HG03196 (cell line): ENCODE data around the gene PCSK5.

Experiments used
- ATAC-seq: cut with Tn5 transposase; IDR thresholded peaks from one replicate; pipeline ENCODE4 v1.9.1; 2021; ENCODE audit not compliant: unreplicated experiment

The PCSK5 gene

GRCh38 chr9:75998096-75998780 lies 107.8 kb downstream of the PCSK5 start:
- ATAC-seq, result no peak

- ATAC-seq, result no peak
Measured at GRCh38 chr9:76001459-76001858, 111.0 kb downstream of the PCSK5 start.

GRCh38 chr9:76003041-76003440 lies 112.6 kb downstream of the PCSK5 start:
- no peak for ATAC-seq

GRCh38 chr9:76004526-76004925 lies 114.1 kb downstream of the PCSK5 start:
- no peak for ATAC-seq

DNA sequence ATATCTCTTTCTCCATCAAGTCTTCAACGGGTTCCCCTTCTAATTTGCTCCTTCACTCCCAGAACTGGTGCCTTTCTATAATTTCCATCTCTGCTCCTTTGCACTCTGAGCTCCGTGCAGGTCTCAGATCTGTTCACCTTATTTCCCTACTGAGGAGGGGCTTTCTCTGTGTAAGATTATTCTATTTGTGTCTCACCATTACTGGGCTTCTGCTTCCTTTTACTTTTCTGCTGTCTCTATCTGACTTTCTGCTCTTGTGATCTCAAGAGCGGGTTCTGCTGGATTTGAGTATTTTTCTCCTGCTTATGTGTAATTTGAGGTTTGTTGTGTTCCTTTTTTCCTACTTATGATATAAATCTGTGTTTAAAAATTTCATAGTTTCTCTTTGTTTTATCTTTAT lies 117.5 kb downstream of the PCSK5 start:
- ATAC-seq, result no peak

DNA sequence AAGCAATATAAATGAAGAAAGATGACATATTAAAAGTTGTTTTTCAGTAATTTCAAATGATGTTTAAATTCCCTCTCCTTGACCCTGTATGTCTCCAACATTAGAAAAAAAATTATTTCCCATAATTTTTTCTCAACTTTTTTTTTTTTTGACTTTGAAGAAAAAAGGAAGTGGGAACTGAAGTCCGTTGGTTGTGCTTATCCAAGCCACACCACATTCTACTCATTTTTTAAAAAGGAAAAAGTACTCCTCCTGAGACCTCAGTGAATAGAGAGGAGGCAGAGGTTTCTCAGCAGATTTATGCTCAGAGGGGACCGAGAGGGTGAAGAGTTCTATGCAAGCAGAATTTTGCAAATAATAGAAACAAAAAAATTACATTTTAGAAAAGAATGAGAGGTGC lies 123.3 kb downstream of the PCSK5 start:
- no peak for ATAC-seq

- ATAC-seq, result no peak
Measured at GRCh38 chr9:76018235-76018634, 127.8 kb downstream of the PCSK5 start.

- ATAC-seq, result no peak
Measured at GRCh38 chr9:76018761-76019160, 128.3 kb downstream of the PCSK5 start.

DNA sequence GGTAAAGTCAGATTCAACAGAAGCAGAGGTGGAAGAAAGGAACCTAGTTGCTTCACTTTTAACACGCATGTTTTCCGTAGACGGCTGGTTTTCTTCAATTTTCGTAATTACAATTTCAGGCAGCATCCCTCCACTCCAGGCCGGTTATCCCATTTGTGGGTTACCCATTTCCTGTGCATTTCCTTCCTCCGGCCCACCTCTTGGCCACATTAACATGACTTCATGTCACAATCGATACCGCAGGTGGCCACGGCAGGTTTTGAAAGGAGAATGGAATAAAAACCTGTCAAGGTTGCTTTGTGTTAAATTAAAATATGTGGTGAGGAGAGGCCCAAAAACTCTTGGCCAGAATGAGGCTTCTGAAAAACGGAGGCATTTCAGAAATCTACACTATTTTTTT lies 130.2 kb downstream of the PCSK5 start:
- no peak for ATAC-seq

DNA sequence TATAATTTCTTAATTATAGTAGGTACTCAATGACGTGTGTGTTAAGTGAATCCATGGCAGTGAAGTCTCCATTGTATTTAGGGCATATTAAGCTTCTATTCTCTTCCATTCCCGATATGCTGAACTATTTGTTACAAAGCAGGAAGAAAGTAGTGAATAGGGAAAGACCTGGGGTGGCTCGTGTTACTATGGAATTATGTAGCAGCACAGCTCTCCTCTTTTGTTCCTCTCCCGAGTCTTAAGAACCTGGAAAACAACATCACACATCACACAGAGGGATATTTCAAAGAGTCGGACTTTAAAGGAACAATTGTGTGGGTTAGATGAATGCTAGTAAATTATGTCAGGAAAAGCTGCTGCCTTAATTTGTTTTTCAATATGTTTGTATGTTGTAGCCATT lies 131.8 kb downstream of the PCSK5 start:
- ATAC-seq, result no peak

DNA sequence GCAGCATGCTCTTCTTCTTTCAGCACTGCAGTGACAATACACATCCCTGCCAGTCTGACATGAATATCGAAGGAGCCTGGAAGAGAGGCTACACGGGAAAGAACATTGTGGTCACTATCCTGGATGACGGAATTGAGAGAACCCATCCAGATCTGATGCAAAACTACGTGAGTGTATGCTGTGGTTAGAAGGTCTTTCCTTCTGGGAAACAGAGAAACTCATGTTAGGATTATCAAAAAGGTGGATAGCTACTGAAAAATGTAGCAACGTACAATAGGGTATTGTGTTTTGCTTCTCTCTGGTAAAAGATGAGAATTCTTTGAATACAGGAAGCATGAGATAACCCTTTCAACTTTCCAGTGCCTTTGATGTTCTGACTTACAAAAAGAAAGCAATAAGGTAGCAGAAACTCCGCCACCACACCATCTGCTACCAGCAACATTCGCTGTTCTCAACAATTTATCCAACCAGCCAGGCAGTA lies 133.3 kb downstream of the PCSK5 start:
- no peak for ATAC-seq

DNA sequence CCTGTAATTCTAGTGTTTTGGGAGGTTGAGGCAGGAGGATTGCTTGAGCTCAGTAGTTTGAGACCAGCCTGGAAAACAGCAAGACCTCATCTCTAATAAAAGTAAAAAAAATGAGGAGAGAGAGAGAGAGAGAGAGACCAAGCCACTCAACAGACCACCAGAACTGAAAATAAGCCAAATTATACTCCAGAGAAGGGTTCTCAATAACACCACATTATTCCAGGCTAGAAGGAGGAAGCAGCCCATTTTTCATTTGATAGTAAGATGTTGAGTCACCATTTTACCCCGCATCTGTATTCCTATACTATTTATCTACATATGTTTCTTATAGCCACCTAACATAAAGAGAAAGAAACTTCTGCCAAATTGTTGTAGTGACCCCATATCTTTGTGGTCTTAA lies 134.8 kb downstream of the PCSK5 start:
- ATAC-seq, result no peak

DNA sequence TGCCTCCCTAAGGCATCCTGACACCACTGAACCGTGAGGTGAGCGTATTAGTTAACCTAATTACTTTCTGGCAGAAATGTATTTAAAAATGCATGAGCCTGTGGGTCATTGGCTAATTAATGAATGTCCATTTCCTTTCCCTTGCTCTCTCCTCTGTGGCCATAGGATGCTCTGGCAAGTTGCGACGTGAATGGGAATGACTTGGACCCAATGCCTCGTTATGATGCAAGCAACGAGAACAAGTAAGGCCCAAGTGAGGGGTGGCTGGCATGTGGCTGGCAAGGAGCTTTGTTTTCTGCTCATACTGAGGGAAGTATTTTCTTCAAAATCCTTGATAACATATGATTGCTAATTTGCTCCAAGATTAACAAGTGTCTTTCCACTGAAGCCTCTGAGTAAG lies 136.3 kb downstream of the PCSK5 start:
- no peak for ATAC-seq

GRCh38 chr9:76027416-76027815 lies 136.9 kb downstream of the PCSK5 start:
- ATAC-seq, result no peak

DNA sequence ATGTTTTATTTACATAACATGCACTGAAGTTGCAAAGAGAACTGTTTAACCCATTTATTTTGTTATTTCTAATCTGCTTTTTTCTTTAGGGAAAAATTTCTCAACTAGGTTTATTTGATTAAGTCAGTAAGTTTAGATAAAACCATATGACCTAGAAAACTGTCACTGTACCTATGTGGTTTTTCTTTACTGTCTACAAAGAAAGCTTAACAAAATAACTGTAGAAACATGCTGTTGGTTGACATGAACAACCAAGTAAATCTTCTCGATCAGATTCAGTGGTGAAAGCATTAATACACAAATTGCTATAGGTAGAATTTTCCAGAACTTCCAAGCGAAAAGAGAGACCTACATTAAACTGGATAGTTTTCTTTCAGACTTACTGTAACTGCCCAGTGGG lies 137.4 kb downstream of the PCSK5 start:
- no peak for ATAC-seq

DNA sequence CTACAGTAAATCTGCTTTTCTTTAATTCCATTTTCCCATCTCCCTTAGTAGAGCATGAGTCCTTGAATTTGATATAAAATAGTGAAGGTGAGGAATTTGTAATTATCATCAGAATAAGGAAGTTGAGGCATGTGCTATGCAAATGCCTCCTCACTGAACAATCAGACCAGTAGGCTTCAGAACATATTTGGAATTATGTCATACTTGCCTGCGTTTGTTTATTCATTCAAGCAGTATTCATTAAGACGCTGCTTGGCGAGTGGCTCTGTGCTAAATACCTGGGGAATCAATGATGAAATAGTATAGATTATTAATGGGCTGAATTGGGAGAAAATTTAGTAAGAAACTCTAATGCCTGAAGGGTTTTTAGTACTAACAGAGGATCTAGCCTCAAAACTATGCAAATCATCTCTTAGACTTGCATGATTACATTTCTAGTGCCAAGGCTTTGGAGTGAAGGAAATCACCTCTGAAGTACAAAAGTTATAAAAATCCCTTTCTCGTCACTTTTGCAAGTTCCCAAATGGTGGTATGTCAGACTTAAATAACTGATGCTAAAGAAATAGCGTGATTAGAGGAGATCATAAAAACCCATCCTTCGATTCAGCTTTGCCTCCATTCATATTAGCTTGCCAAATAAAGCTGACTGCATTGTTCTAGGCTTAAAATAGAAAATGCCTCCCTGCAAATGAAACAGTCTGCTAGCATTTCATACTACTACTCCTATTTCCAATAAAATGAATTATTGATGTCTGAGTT lies 141.7 kb downstream of the PCSK5 start:
- no peak for ATAC-seq

DNA sequence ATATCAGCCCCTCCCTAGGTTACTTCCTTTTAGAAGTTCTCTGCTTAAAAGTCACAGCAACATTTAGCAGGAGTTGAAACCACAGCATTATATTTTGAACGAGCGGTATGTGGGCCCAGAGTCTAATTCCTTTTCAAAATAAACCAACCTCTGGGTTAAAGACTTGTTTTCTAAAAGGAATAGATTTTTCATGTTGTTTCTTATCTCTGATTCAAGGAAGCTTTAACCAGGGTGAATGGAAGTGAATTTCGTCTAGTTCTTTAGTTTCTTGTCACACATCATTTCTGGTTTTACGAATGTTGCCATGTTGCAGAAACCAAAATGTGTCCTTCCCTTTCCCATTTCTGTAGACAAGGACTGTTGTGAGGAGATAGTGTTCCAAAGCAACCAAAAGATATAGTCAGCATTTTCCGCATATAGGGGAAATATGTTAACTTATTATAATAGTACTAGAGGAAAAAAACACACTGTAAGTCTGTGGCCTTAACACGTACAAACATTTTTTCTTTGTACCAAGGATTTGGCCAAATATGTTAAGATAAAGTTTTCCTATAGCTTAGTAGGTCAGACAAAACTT lies 142.4 kb downstream of the PCSK5 start:
- no peak for ATAC-seq

GRCh38 chr9:76034049-76034448 lies 143.6 kb downstream of the PCSK5 start:
- ATAC-seq, result no peak

DNA sequence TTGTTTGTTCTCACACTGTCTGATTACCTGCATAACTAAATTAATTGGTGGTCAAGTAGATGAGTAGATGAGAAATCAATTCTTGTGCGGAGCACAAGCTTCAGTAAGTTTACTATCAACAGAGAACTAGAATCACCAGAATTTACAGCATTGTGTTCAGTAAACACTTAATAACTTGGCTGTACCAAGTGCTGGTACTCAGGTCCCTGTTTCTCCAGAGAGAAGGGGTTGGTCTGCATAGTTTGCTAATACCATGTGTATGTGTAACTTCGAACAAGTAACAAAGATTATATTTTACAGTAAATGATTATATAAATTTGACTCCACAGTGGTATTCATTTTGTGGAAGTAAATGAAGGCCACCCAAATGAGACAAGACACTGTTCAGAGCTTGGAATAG lies 146.3 kb downstream of the PCSK5 start:
- ATAC-seq, result no peak

GRCh38 chr9:76037587-76038225 lies 147.2 kb downstream of the PCSK5 start:
- ATAC-seq, result no peak

DNA sequence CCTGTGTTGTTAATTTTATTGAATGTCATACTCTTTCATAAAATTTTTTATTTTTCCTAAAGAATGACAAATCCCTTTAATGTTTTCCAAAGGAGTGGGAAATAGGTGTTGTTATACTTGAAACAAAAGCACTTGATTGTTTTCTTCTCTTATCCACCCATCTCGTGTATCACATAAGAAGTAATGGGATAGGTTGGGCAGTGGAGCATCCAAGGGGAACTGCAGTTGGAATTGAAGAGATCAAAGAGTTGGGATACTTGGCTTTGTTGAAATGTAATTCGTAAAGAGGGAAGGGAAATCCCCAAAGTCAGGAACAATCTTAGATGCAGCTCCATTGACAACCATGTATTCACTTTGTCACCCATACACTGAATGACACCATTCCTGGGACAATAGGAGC lies 148.0 kb downstream of the PCSK5 start:
- ATAC-seq, result no peak
